Muscle of back (tissue), 13 donors: Measurements from ENCODE around the gene C5orf15. TPM values are rescaled to one million over a fixed set of nuclear protein-coding genes. Genes with fewer than 3 reads are reported as not detected.

ENCODE experiments used
- DNase-seq, 3 donors: peaks; one replicate each; pipeline versions ENCODE4 v3.0.0 to v3.0.0-alpha.2; 2013
- long read RNA-seq, 9 donors: transcript quantifications; one replicate each; lab custom pipeline, GENCODE V29; 2026
- polyA plus RNA-seq, 10 donors: library from polyadenylated mRNA; unstranded; fragments of 120-200 nt; gene quantifications; one replicate each; pipeline ENCODE4 v1.2.1, GENCODE V29; 2013; ENCODE audit not compliant: insufficient read length in 10 of 10

C5orf15 gene
- 10 to 100 TPM; 57.3 to 71.5 (median 63.7) TPM for polyA plus RNA-seq
- long read RNA-seq, donor 1, transcript C5orf15-201 (3 exons, 2,358 nt): major isoform, 18 of 18 reads
- long read RNA-seq, donor 1, partial matches to known transcripts: 0 of 18 reads
- long read RNA-seq, donor 1, other reads (novel, unspliced or antisense): 0 of 18 reads
- long read RNA-seq, donor 2, transcript C5orf15-201 (3 exons, 2,358 nt): major isoform, 19 of 19 reads
- long read RNA-seq, donor 2, partial matches to known transcripts: 0 of 19 reads
- long read RNA-seq, donor 2, other reads (novel, unspliced or antisense): 0 of 19 reads
- long read RNA-seq, donor 3: 0 reads
- long read RNA-seq, donor 4, transcript C5orf15-201 (3 exons, 2,358 nt): major isoform, 18 of 18 reads
- long read RNA-seq, donor 4, partial matches to known transcripts: 0 of 18 reads
- long read RNA-seq, donor 4, other reads (novel, unspliced or antisense): 0 of 18 reads
- long read RNA-seq, donor 5, transcript C5orf15-201 (3 exons, 2,358 nt): major isoform, 25 of 46 reads
- long read RNA-seq, donor 5, partial matches to known transcripts: 21 of 46 reads
- long read RNA-seq, donor 5, other reads (novel, unspliced or antisense): 0 of 46 reads
- long read RNA-seq, donor 6, transcript C5orf15-201 (3 exons, 2,358 nt): major isoform, 18 of 41 reads
- long read RNA-seq, donor 6, partial matches to known transcripts: 23 of 41 reads
- long read RNA-seq, donor 6, other reads (novel, unspliced or antisense): 0 of 41 reads
- long read RNA-seq, donor 7, transcript C5orf15-201 (3 exons, 2,358 nt): major isoform, 23 of 28 reads
- long read RNA-seq, donor 7, partial matches to known transcripts: 5 of 28 reads
- long read RNA-seq, donor 7, other reads (novel, unspliced or antisense): 0 of 28 reads
- long read RNA-seq, donor 8, transcript C5orf15-201 (3 exons, 2,358 nt): major isoform, 23 of 23 reads
- long read RNA-seq, donor 8, partial matches to known transcripts: 0 of 23 reads
- long read RNA-seq, donor 8, other reads (novel, unspliced or antisense): 0 of 23 reads
- long read RNA-seq, donor 9, partial matches to known transcripts: 0 of 3 reads
- long read RNA-seq, donor 9, other reads (novel, unspliced or antisense): 0 of 3 reads

- peak; percentile 98 to 99 (median 99) for DNase-seq
These were observed at the start of gene C5orf15 for GRCh38 chr5:133968204-133968980. Gene C5orf15 (minus strand): TSS chr5:133968625. CDS start chr5:133968584, 41 bp downstream.

GRCh38 chr5:134008266-134008749 lies 39.9 kb upstream of the C5orf15 start:
- DNase-seq: no peak

GRCh38 chr5:134007581-134008265 lies 39.3 kb upstream of the C5orf15 start:
- peak in 1 of 3 donors; percentile 38 for DNase-seq

- no peak for DNase-seq
These were observed 37.7 kb upstream of the C5orf15 start for GRCh38 chr5:134006115-134006514.

- DNase-seq: no peak
These were observed 37.1 kb upstream of the C5orf15 start for GRCh38 chr5:134005417-134006061.

- DNase-seq: peak; percentile 85 to 97 (median 89)
These were observed 36.4 kb upstream of the C5orf15 start, which contains the start of gene VDAC1 for GRCh38 chr5:134004626-134005416. Gene VDAC1 (minus strand): TSS chr5:134004975. CDS start chr5:133993012, 11,963 bp downstream.

- DNase-seq: peak in 2 of 3 donors; percentile 59 to 88
These were observed 35.6 kb upstream of the C5orf15 start for GRCh38 chr5:134003817-134004625.

GRCh38 chr5:134003064-134003816 lies 34.8 kb upstream of the C5orf15 start:
- DNase-seq: no peak

- DNase-seq: no peak
These were observed 33.7 kb upstream of the C5orf15 start for GRCh38 chr5:134001938-134002731.

- no peak for DNase-seq
These were observed 32.5 kb upstream of the C5orf15 start for GRCh38 chr5:134000696-134001453.

- peak; percentile 43 to 60 (median 51) for DNase-seq
These were observed 31.7 kb upstream of the C5orf15 start for GRCh38 chr5:134000091-134000511.

- no peak for DNase-seq
These were observed 30.4 kb upstream of the C5orf15 start for GRCh38 chr5:133998807-133999206.

GRCh38 chr5:133998042-133998441 lies 29.6 kb upstream of the C5orf15 start:
- DNase-seq: no peak

- no peak for DNase-seq
These were observed 28.3 kb upstream of the C5orf15 start for GRCh38 chr5:133996683-133997252.
